HepG2 (cell line): Measurements from ENCODE around the gene CYSRT1. TPM values are rescaled to one million over a fixed set of nuclear protein-coding genes. Genes with fewer than 3 reads are reported as not detected.

Source experiments
- ATF7 ChIP-seq, 2 experiments: fragments of 450-650 bp in 1 of 2; sonication (generic) in 1 of 2; formaldehyde crosslinking in 1 of 2; IDR thresholded peaks; 2 replicates each; pipeline versions ENCODE4 v1.4.0 to v1.6.1; 2016 to 2020; ENCODE audit warnings: antibody characterized with exemption in 1 of 2, mild to moderate bottlenecking in 1 of 2, missing genetic modification reagents in 1 of 2
- CCDC6 ChIP-seq: sonication (generic); formaldehyde crosslinking; IDR thresholded peaks from 2 replicates; pipeline ENCODE4 v1.8.1; 2022; ENCODE audit warnings: mild to moderate bottlenecking, missing genetic modification reagents, moderate library complexity
- CHD2 ChIP-seq: IDR thresholded peaks from 2 replicates; pipeline ENCODE4 v1.6.1; 2011; ENCODE audit warnings: low read depth, low read length, improper control_type of control experiment
- FOXK2 ChIP-seq: fragments of 450-650 bp; IDR thresholded peaks from 2 replicates; pipeline ENCODE4 v1.6.1; 2016
- HNF4G ChIP-seq, 2 experiments: sonication (generic) in 1 of 2; formaldehyde crosslinking in 1 of 2; IDR thresholded peaks; 2 replicates each; pipeline versions ENCODE4 v1.4.0 to v1.6.1; 2011 to 2020; ENCODE audit warnings: borderline replicate concordance in 2 of 2, low read depth in 2 of 2, mild to moderate bottlenecking in 2 of 2, low read length in 1 of 2, missing genetic modification reagents in 1 of 2, moderate library complexity in 1 of 2
- PBX2 ChIP-seq: IDR thresholded peaks from 2 replicates; pipeline ENCODE4 v1.6.1; 2016; ENCODE audit warnings: control low read depth
- POLR2AphosphoS5 ChIP-seq: IDR thresholded peaks from 2 replicates; pipeline ENCODE4 v1.6.1; 2012; ENCODE audit warnings: low read depth, low read length
- PPARG ChIP-seq: conservative IDR thresholded peaks from 2 replicates; pipeline ENCODE4 v1.6.1; 2016; ENCODE audit warnings: missing biosample characterization, missing genetic modification reagents
- SMARCE1 ChIP-seq: fragments of 450-650 bp; IDR thresholded peaks from 2 replicates; pipeline ENCODE4 v1.6.1; 2017; ENCODE audit warnings: borderline replicate concordance
- TAF15 ChIP-seq: fragments of 200-400 bp; formaldehyde crosslinking; IDR thresholded peaks from one replicate; pipeline ENCODE4 v1.6.1; 2018; ENCODE audit warnings: mild to moderate bottlenecking, low read depth, low read length; ENCODE audit not compliant: poor library complexity, severe bottlenecking
- ZBTB21 ChIP-seq: sonication (generic); formaldehyde crosslinking; IDR thresholded peaks from 2 replicates; pipeline ENCODE4 v1.4.0; 2020; ENCODE audit warnings: missing genetic modification reagents
- ZMYM2 ChIP-seq: sonication (generic); formaldehyde crosslinking; IDR thresholded peaks from 2 replicates; pipeline ENCODE4 v1.8.0; 2022; ENCODE audit warnings: mild to moderate bottlenecking, missing genetic modification reagents
- ZNF10 ChIP-seq: sonication (generic); formaldehyde crosslinking; IDR thresholded peaks from 2 replicates; pipeline ENCODE4 v1.4.0; 2020; ENCODE audit warnings: mild to moderate bottlenecking, low read depth, missing genetic modification reagents, borderline replicate concordance
- ZNF263 ChIP-seq: sonication (generic); formaldehyde crosslinking; IDR thresholded peaks from 2 replicates; pipeline ENCODE4 v1.4.0; 2020; ENCODE audit warnings: missing genetic modification reagents
- ZNF274 ChIP-seq: sonication (generic); formaldehyde crosslinking; IDR thresholded peaks from 2 replicates; pipeline ENCODE4 v1.5.1; 2020; ENCODE audit warnings: mild to moderate bottlenecking, missing genetic modification reagents
- ZNF333 ChIP-seq: sonication (generic); formaldehyde crosslinking; IDR thresholded peaks from 2 replicates; pipeline ENCODE4 v1.4.0; 2020; ENCODE audit warnings: mild to moderate bottlenecking, missing genetic modification reagents, borderline replicate concordance
- ZNF605 ChIP-seq: sonication (generic); formaldehyde crosslinking; IDR thresholded peaks from 2 replicates; pipeline ENCODE4 v1.8.0; 2022; ENCODE audit warnings: mild to moderate bottlenecking, missing genetic modification reagents
- ZNF607 ChIP-seq: sonication (generic); formaldehyde crosslinking; IDR thresholded peaks from 2 replicates; pipeline ENCODE4 v1.5.1; 2020; ENCODE audit warnings: missing genetic modification reagents, mild to moderate bottlenecking, borderline replicate concordance
- ZNF660 ChIP-seq: sonication (generic); formaldehyde crosslinking; IDR thresholded peaks from 2 replicates; pipeline ENCODE4 v1.5.1; 2020; ENCODE audit warnings: mild to moderate bottlenecking, low read depth, missing genetic modification reagents, borderline replicate concordance
- ZNF75D ChIP-seq: sonication (generic); formaldehyde crosslinking; IDR thresholded peaks from 2 replicates; pipeline ENCODE4 v1.8.1; 2023; ENCODE audit warnings: missing genetic modification reagents, mild to moderate bottlenecking, borderline replicate concordance
- ZNF841 ChIP-seq: sonication (generic); formaldehyde crosslinking; IDR thresholded peaks from 2 replicates; pipeline ENCODE4 v1.8.1; 2023; ENCODE audit warnings: missing genetic modification reagents, borderline replicate concordance
- ZSCAN22 ChIP-seq: sonication (generic); formaldehyde crosslinking; IDR thresholded peaks from 2 replicates; pipeline ENCODE4 v1.4.0; 2020; ENCODE audit warnings: mild to moderate bottlenecking, missing genetic modification reagents
- ZSCAN9 ChIP-seq: IDR thresholded peaks from 2 replicates; pipeline ENCODE4 v1.6.1; 2016; ENCODE audit warnings: borderline replicate concordance
- polyA plus RNA-seq, 8 experiments: library from polyadenylated mRNA; depleted of rRNA in 3 of 8; stranded (reverse) in 7 of 8; unstranded in 1 of 8; fragments of >200 nt; fragmentation: Illumina TruSeq in 4 of 8; extraction: Trizol in 4 of 8; gene quantifications; 2 replicates each; pipeline versions ENCODE4 v1.2.1 to v1.2.3, GENCODE V29; 2011 to 2016; ENCODE audit warnings: low read depth in 4 of 8, missing spikeins in 1 of 8, mixed read lengths in 1 of 8; ENCODE audit not compliant: insufficient read depth in 1 of 8
- total RNA-seq, 5 experiments: library from RNA; depleted of rRNA; stranded (reverse); fragments of >200 nt; fragmentation: Illumina TruSeq; extraction: Trizol; gene quantifications; 2 replicates each; pipeline ENCODE4 v1.2.3, GENCODE V29; 2016; ENCODE audit warnings: low read depth in 1 of 5
- TF ChIP-seq, protein P1 (sequence below): sonication (generic); formaldehyde crosslinking; IDR thresholded peaks from 2 replicates; pipeline ENCODE4 v1.9.0; 2022; ENCODE audit warnings: missing genetic modification reagents, mild to moderate bottlenecking, borderline replicate concordance
- TF ChIP-seq, protein P2 (sequence below): IDR thresholded peaks from 2 replicates; pipeline ENCODE4 v1.6.1; 2018; ENCODE audit warnings: missing genetic modification reagents, mild to moderate bottlenecking, missing compliant biosample characterization

CYSRT1 gene
- total and polyA plus RNA-seq, 2 of the 13 experiments (the other 11 are each of a cell fraction or from before 2014, with no cell fraction given): 1.5 to 2.1 TPM

DNA sequence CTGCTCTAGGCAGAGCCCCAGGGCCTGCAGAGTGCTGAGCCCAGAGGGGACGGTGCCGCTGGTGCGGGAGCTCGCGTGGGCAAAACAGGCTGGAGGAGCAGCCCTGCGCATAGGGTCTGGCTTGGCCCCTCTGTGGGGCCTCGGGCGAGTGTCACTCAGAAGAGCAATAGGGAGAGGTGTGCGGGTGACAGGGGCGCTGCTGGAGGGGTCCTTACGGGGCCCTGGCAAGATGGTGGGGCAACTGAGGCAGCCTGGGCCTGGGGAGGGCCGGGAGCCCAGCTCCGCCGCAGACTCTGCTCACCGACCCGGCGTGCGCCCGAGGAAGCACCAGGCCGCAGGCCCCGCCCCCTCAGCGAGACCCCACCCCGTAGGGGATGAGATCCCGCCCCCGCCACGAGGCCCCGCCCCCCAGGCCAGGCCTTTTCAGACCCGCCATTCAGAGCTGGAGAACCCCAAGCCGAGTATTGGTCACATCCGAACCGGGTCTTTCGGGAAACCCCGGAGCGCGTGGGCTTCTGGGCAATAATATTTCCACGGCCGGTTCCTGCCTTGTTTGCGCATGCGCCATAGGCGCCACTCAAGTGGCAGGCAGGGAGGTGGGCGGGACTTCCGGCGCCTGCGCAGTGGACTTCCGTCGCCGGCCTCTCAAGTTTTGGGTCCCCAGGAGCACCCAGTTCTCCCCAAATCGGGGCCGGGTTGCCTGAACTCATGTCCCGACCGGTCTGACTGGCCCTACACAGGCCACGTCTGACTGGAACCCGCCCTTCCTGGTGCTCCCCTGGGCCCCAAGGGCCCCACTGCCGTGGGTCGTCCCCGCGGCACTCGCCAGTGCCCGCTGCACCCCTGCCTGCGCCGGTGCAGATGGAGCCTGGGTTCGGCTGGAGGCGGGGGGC is 1.6 kb upstream of the CYSRT1 start (continued):
- TF ChIP-seq ZNF841 (no peak), ZNF607 (CRISPR knock-in tag) (0 out of 2 replicates have a peak, but pooled peaks have one; percentile 9), ZSCAN22 (CRISPR knock-in tag) (no peak), ZNF263 (CRISPR knock-in tag) (peak; percentile 11; the same call in 1 of the 2 replicates), ZMYM2 (CRISPR knock-in tag) (no peak), HNF4G (IDR thresholded peaks at IDR 0.05; ENCODE audit: borderline replicate concordance, low read depth, low read length) (no peak), HNF4G (CRISPR knock-in tag; IDR thresholded peaks at IDR 0.05; ENCODE audit: borderline replicate concordance, low read depth) (no peak), PPARG (CRISPR knock-in tag) (no peak), FOXK2 (no peak), ZNF274 (CRISPR knock-in tag) (peak; percentile 64; the same call in 1 of the 2 replicates), ATF7 (IDR thresholded peaks at IDR 0.05) (no peak), ATF7 (CRISPR knock-in tag; IDR thresholded peaks at IDR 0.05) (no peak), POLR2AphosphoS5 (peak; percentile 69), ZBTB21 (no peak), TAF15 (peak; percentile 38), ZNF660 (CRISPR knock-in tag) (no peak), CHD2 (no peak), SMARCE1 (no peak), ZNF75D (CRISPR knock-in tag) (no peak), ZNF10 (CRISPR knock-in tag) (no peak), ZSCAN9 (CRISPR knock-in tag) (no peak), CCDC6 (CRISPR knock-in tag) (no peak), ZNF333 (CRISPR knock-in tag) (no peak; the same call in 1 of the 2 replicates), ZNF605 (CRISPR knock-in tag) (0 out of 2 replicates have a peak, but pooled peaks have one; percentile 14), PBX2 (CRISPR knock-in tag) (0 out of 2 replicates have a peak, but pooled peaks have one; percentile 33)
- TF ChIP-seq, protein P1, sequence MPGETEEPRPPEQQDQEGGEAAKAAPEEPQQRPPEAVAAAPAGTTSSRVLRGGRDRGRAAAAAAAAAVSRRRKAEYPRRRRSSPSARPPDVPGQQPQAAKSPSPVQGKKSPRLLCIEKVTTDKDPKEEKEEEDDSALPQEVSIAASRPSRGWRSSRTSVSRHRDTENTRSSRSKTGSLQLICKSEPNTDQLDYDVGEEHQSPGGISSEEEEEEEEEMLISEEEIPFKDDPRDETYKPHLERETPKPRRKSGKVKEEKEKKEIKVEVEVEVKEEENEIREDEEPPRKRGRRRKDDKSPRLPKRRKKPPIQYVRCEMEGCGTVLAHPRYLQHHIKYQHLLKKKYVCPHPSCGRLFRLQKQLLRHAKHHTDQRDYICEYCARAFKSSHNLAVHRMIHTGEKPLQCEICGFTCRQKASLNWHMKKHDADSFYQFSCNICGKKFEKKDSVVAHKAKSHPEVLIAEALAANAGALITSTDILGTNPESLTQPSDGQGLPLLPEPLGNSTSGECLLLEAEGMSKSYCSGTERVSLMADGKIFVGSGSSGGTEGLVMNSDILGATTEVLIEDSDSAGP (CRISPR knock-in tag): peak; percentile 55; the same call in 1 of the 2 replicates
- TF ChIP-seq, protein P2, sequence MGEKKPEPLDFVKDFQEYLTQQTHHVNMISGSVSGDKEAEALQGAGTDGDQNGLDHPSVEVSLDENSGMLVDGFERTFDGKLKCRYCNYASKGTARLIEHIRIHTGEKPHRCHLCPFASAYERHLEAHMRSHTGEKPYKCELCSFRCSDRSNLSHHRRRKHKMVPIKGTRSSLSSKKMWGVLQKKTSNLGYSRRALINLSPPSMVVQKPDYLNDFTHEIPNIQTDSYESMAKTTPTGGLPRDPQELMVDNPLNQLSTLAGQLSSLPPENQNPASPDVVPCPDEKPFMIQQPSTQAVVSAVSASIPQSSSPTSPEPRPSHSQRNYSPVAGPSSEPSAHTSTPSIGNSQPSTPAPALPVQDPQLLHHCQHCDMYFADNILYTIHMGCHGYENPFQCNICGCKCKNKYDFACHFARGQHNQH (CRISPR knock-in tag): no peak
